H1 (cell line): ENCODE data around the gene TATDN2. TPM values are rescaled to one million over a fixed set of nuclear protein-coding genes. Genes with fewer than 3 reads are reported as not detected.

Experiments used
- CTCF ChIA-PET: fragments of 300-600 bp; sonication (Branson Sonifier 250); formaldehyde crosslinking; loops from one replicate; lab custom pipeline; 2021; ENCODE audit not compliant: partially characterized antibody; lab: Charles Lee
- POLR2A ChIA-PET: fragments of 300-600 bp; sonication (Branson Sonifier 250); formaldehyde crosslinking; loops from one replicate; lab custom pipeline; 2021; ENCODE audit warnings: inconsistent platforms; ENCODE audit not compliant: partially characterized antibody; lab: Charles Lee
- DNase-seq, 2 experiments: peaks; one replicate each; pipeline versions ENCODE4 v3.0.0 to v3.0.0-alpha.2; 2010 to 2022; ENCODE audit warnings: low spot score in 2 of 2, low read depth in 1 of 2, mixed read lengths in 1 of 2
- FAIRE-seq: peaks from 2 replicates; lab custom pipeline; 2011; peaks lifted over from hg19 to GRCh38; lab: Jason Lieb, UNC
- H2AFZ ChIP-seq: 2 replicates; pipeline ENCODE4 v1.8.1; 2012; ENCODE audit warnings: low read length, inconsistent platforms
- H2AK5ac ChIP-seq: 2 replicates; pipeline ENCODE4 v1.6.1; 2013; ENCODE audit warnings: low read depth, low read length
- H2BK120ac ChIP-seq: replicated peaks from 2 replicates; pipeline ENCODE3; 2013; ENCODE audit warnings: low read depth, low read length, inconsistent platforms
- H2BK12ac ChIP-seq: 2 replicates; pipeline ENCODE4 v1.6.1; 2013; ENCODE audit warnings: low read depth, low read length
- H2BK15ac ChIP-seq: 2 replicates; pipeline ENCODE4 v1.6.1; 2013; ENCODE audit warnings: low read length
- H2BK20ac ChIP-seq: 2 replicates; pipeline ENCODE4 v1.6.1; 2013; ENCODE audit warnings: low read length
- H2BK5ac ChIP-seq: 2 replicates; pipeline ENCODE4 v1.6.1; 2013; ENCODE audit warnings: low read depth, low read length
- H3K14ac ChIP-seq: 2 replicates; pipeline ENCODE4 v1.6.1; 2013; ENCODE audit warnings: inconsistent platforms; ENCODE audit not compliant: insufficient read length
- H3K18ac ChIP-seq: 2 replicates; pipeline ENCODE4 v1.6.1; 2013; ENCODE audit warnings: low read length; ENCODE audit errors: extremely low read depth
- H3K23ac ChIP-seq: 2 replicates; pipeline ENCODE4 v1.6.1; 2013; ENCODE audit warnings: inconsistent platforms; ENCODE audit not compliant: insufficient read length
- H3K23me2 ChIP-seq: 2 replicates; pipeline ENCODE4 v1.6.1; 2013; ENCODE audit warnings: low read depth, low read length
- H3K27ac ChIP-seq: 2 replicates; pipeline ENCODE4 v1.6.1; 2011; ENCODE audit warnings: low read depth, low read length, inconsistent platforms
- H3K27me3 ChIP-seq, 4 experiments: replicated peaks in 1 of 4; 1 replicate in 1 of 4; 2 replicates in 3 of 4; pipeline versions ENCODE4 v1.6.1 to v1.8.1; 2011 to 2013; ENCODE audit warnings: low read length in 3 of 4, mild to moderate bottlenecking in 3 of 4, inconsistent platforms in 2 of 4, mixed read lengths in 2 of 4, moderate library complexity in 1 of 4; ENCODE audit not compliant: control insufficient read depth in 3 of 4, insufficient read depth in 3 of 4; ENCODE audit errors: extremely low read depth in 1 of 4
- H3K36me3 ChIP-seq, 4 experiments: 2 replicates each; pipeline versions ENCODE4 v1.6.1 to v1.8.1; 2011 to 2013; ENCODE audit warnings: mild to moderate bottlenecking in 4 of 4, low read length in 3 of 4, moderate library complexity in 2 of 4, control low read depth in 1 of 4, inconsistent platforms in 1 of 4; ENCODE audit not compliant: insufficient read depth in 4 of 4, control insufficient read depth in 2 of 4
- H3K4ac ChIP-seq: replicated peaks from 2 replicates; pipeline ENCODE3; 2013; ENCODE audit warnings: low read length, low read depth, mixed read lengths, inconsistent platforms; ENCODE audit not compliant: insufficient read length
- H3K4me1 ChIP-seq, 4 experiments: replicated peaks in 1 of 4; 1 replicate in 1 of 4; 2 replicates in 3 of 4; pipeline versions ENCODE4 v1.6.1 to v1.8.1; 2011 to 2013; ENCODE audit warnings: low read length in 3 of 4, inconsistent platforms in 2 of 4, mixed read lengths in 1 of 4; ENCODE audit not compliant: insufficient read depth in 4 of 4, control insufficient read depth in 3 of 4
- H3K4me2 ChIP-seq, 2 experiments: 2 replicates each; pipeline versions ENCODE4 v1.6.1 to v1.8.1; 2011 to 2013; ENCODE audit warnings: low read depth in 2 of 2, low read length in 2 of 2, control low read depth in 1 of 2, inconsistent platforms in 1 of 2, mild to moderate bottlenecking in 1 of 2; ENCODE audit not compliant: insufficient read depth in 1 of 2
- H3K4me3 ChIP-seq, 4 experiments: fragments of 200-600, 300-600 bp in 1 of 4; sonication (generic), shearing (Covaris generic), sonication (Bioruptor Twin) in 1 of 4; 2 replicates each; pipeline versions ENCODE4 v1.5.1 to v1.8.1; 2011 to 2016; ENCODE audit warnings: low read length in 4 of 4, low read depth in 3 of 4, control low read depth in 2 of 4, inconsistent platforms in 2 of 4, mild to moderate bottlenecking in 2 of 4, mixed read lengths in 1 of 4, moderate library complexity in 1 of 4; ENCODE audit not compliant: insufficient read depth in 2 of 4; ENCODE audit errors: extremely low read depth in 1 of 4
- H3K56ac ChIP-seq: replicated peaks from 2 replicates; pipeline ENCODE3; 2013; ENCODE audit warnings: low read depth, mild to moderate bottlenecking, mixed read lengths, low read length, inconsistent platforms; ENCODE audit not compliant: insufficient read length
- H3K79me1 ChIP-seq: 2 replicates; pipeline ENCODE4 v1.6.1; 2013; ENCODE audit warnings: low read depth, low read length, control low read depth
- H3K79me2 ChIP-seq, 2 experiments: 2 replicates each; pipeline versions ENCODE4 v1.6.1 to v1.8.1; 2012 to 2013; ENCODE audit warnings: low read length in 2 of 2, mild to moderate bottlenecking in 2 of 2, inconsistent platforms in 1 of 2; ENCODE audit not compliant: insufficient read depth in 2 of 2, control insufficient read depth in 1 of 2
- H3K9ac ChIP-seq, 4 experiments: replicated peaks in 1 of 4; 1 replicate in 1 of 4; 2 replicates in 3 of 4; pipeline versions ENCODE4 v1.6.1 to v1.8.1; 2011 to 2013; ENCODE audit warnings: low read depth in 3 of 4, low read length in 3 of 4, control low read depth in 2 of 4, mild to moderate bottlenecking in 2 of 4, moderate library complexity in 2 of 4, inconsistent platforms in 1 of 4; ENCODE audit errors: extremely low read depth in 1 of 4
- H3K9me3 ChIP-seq, 2 experiments: 2 replicates each; pipeline versions ENCODE4 v1.6.1 to v1.8.1; 2012 to 2013; ENCODE audit warnings: mild to moderate bottlenecking in 2 of 2, moderate library complexity in 2 of 2, control low read depth in 1 of 2, inconsistent platforms in 1 of 2, low read depth in 1 of 2, low read length in 1 of 2, mixed read lengths in 1 of 2; ENCODE audit not compliant: insufficient read depth in 2 of 2
- H4K20me1 ChIP-seq, 2 experiments: replicated peaks in 1 of 2; 2 replicates each; pipeline versions ENCODE3 to v1.8.1; 2011 to 2013; ENCODE audit warnings: inconsistent platforms in 2 of 2, low read length in 2 of 2, mild to moderate bottlenecking in 1 of 2; ENCODE audit not compliant: insufficient read depth in 2 of 2, control insufficient read depth in 1 of 2
- H4K5ac ChIP-seq: 2 replicates; pipeline ENCODE4 v1.6.1; 2013; ENCODE audit warnings: low read length, low read depth, mixed read lengths, inconsistent platforms; ENCODE audit not compliant: insufficient read length
- H4K8ac ChIP-seq: 2 replicates; pipeline ENCODE4 v1.8.0; 2013; ENCODE audit warnings: mild to moderate bottlenecking, moderate library complexity, low read length, inconsistent platforms; ENCODE audit not compliant: insufficient read depth; ENCODE audit errors: extremely low read depth
- H4K91ac ChIP-seq: replicated peaks from 2 replicates; pipeline ENCODE3; 2013; ENCODE audit warnings: low read length, mixed read lengths, inconsistent platforms; ENCODE audit not compliant: insufficient read length
- CBX5 ChIP-seq: fragments of 300-800, 300-1000 bp; sonication (generic); IDR thresholded peaks from 2 replicates; pipeline ENCODE4 v1.7.1; 2016; ENCODE audit warnings: antibody characterized with exemption, low read length, low read depth
- POLR2AphosphoS5 ChIP-seq: IDR thresholded peaks from 2 replicates; pipeline ENCODE4 v1.6.1; 2011; ENCODE audit warnings: low read depth, low read length
- RNF2 ChIP-seq: fragments of 200-900, 300-1000 bp; sonication (generic); IDR thresholded peaks from 2 replicates; pipeline ENCODE4 v1.7.1; 2016; ENCODE audit warnings: borderline replicate concordance, low read depth, mild to moderate bottlenecking, antibody characterized with exemption, low read length; ENCODE audit not compliant: poor library complexity, severe bottlenecking; ENCODE audit errors: missing control alignments
- WGBS, 2 experiments: shearing (Covaris generic) in 1 of 2; methylation state at CpG; one replicate each; pipeline versions ENCODE4 v1.1.6 to v1.1.7; 2013 to 2015; ENCODE audit warnings: low lambda C conversion rate in 2 of 2, mixed read lengths in 2 of 2, inconsistent platforms in 1 of 2, low coverage in 1 of 2, missing lambda C conversion rate in 1 of 2; ENCODE audit not compliant: insufficient replicate concordance in 2 of 2, insufficient coverage in 1 of 2, insufficient read length in 1 of 2; ENCODE audit errors: extremely low coverage in 1 of 2, missing lambda C conversion rate in 1 of 2; 5-methylcytosine and 5-hydroxymethylcytosine counted together
- polyA plus RNA-seq, 7 experiments: library from polyadenylated mRNA; depleted of rRNA in 3 of 7; stranded (reverse) in 5 of 7; unstranded in 2 of 7; fragments of >200 nt in 5 of 7; fragments of 200-250 nt in 2 of 7; gene quantifications; 1 replicate in 5 of 7; 2 replicates in 1 of 7; 4 replicates in 1 of 7; pipeline versions ENCODE4 v1.2.1 to v1.2.3, GENCODE V29; 2011 to 2013; ENCODE audit warnings: missing spikeins in 2 of 7, mixed read lengths in 2 of 7
- total RNA-seq: library from RNA; stranded (reverse); fragmentation: NEBNext Ultra II Directional; extraction: Animal tissue kit (Norgen Biotek cat#: 25700); gene quantifications from 2 replicates; pipeline ENCODE4 v1.2.1, GENCODE V29; 2021

TATDN2 gene
- total and polyA plus RNA-seq, 2 of the 8 experiments (the other 6 are each of a cell fraction or from before 2014, with no cell fraction given), result 12.1 to 34.8 TPM

- no peak overlapping the region for H2AFZ ChIP-seq
- H3K79me1 ChIP-seq, result no peaks in the 10 kb centered on the region; the same call in 1 of the 2 replicates
- CTCF ChIA-PET, result interaction anchor here (0.6 to 1.8 kb wide), 6 partner anchors 9 to 469 kb away, joined by 3 to 9 read pairs (median 4); no protein-coding TSS in a partner anchor
- H4K8ac ChIP-seq, result no peak overlapping the region
- no peak overlapping the region for H3K56ac ChIP-seq
- H2BK15ac ChIP-seq, result no peak overlapping the region
- H2BK20ac ChIP-seq, result no peak overlapping the region
- H3K23ac ChIP-seq, result no peak overlapping the region
- H3K9me3 ChIP-seq, result no peaks in the 10 kb centered on the region
- no peak overlapping the region for H3K4me3 ChIP-seq
- no peak overlapping the region for H3K18ac ChIP-seq
- POLR2A ChIA-PET, result interaction anchor here (0.7 to 2.5 kb wide), 5 partner anchors 8 to 474 kb away, joined by 3 to 10 read pairs (median 3); no protein-coding TSS in a partner anchor
- no peak for TF ChIP-seq POLR2AphosphoS5
- no peak for TF ChIP-seq RNF2
- TF ChIP-seq CBX5, result no peak
- DNase-seq (no peak), FAIRE-seq (no peak)
- no peak overlapping the region for H4K5ac ChIP-seq
- no peak overlapping the region for H2BK12ac ChIP-seq
- H3K27me3 ChIP-seq, result no peaks in the 10 kb centered on the region
- no peaks in the 10 kb centered on the region for H3K4me1 ChIP-seq
- no peaks in the 10 kb centered on the region for H3K79me2 ChIP-seq
- H3K27ac ChIP-seq, result no peak overlapping the region
- peaks cover 11 to 49% (median 37%) of the 10 kb centered on the region in 4 experiments for H3K36me3 ChIP-seq
- no peak overlapping the region for H2AK5ac ChIP-seq
- no peak overlapping the region for H3K14ac ChIP-seq
- H4K20me1 ChIP-seq, result peaks cover 3 to 7% of the 10 kb centered on the region in 2 experiments
- no peak overlapping the region for H2BK5ac ChIP-seq
- H3K4ac ChIP-seq, result no peak overlapping the region
- WGBS, 2 experiments, result 91% methylated on average over 6 of the region's 6 CpGs; no CpG with 5 or more reads in 1 of the 2 experiments
- H3K9ac ChIP-seq, result no peak overlapping the region
- H3K4me2 ChIP-seq, result no peak overlapping the region
- H4K91ac ChIP-seq, result no peak overlapping the region
- no peak overlapping the region for H2BK120ac ChIP-seq
- no peaks in the 10 kb centered on the region for H3K23me2 ChIP-seq
Observed at GRCh38 chr3:10299679-10300078, 51.4 kb downstream of the TATDN2 start.
